SK-N-SH (cell line): Measurements from ENCODE around the gene PACSIN1. TPM values are rescaled to one million over a fixed set of nuclear protein-coding genes. Genes with fewer than 3 reads are reported as not detected.

Experiments
- CTCF ChIA-PET: fragments of 300-600, 350-600 bp; formaldehyde crosslinking; extraction: SDS; loops from one replicate; lab custom pipeline; 2021; lab: Yijun Ruan, JAX
- POLR2A ChIA-PET: fragments of 350-600 bp; sonication (Branson Sonifier 250); formaldehyde crosslinking; extraction: SDS; loops from one replicate; lab custom pipeline; 2020; ENCODE audit warnings: antibody characterized with exemption, inconsistent platforms; lab: Yijun Ruan, JAX
- DNase-seq: peaks from one replicate; pipeline ENCODE4 v3.0.0; 2012
- H2AFZ ChIP-seq: fragments of 200-600 bp; sonication (generic); 2 replicates; pipeline ENCODE4 v1.8.1; 2016; ENCODE audit warnings: antibody characterized with exemption, mild to moderate bottlenecking, low read depth
- H3F3A ChIP-seq: fragments of 200-600 bp; sonication (generic); replicated peaks from 2 replicates; pipeline ENCODE3; 2016; ENCODE audit warnings: antibody characterized with exemption, mild to moderate bottlenecking; ENCODE audit not compliant: insufficient read depth
- H3K27ac ChIP-seq, 2 experiments: fragments of 200-500 bp in 1 of 2; fragments of 200-600 bp in 1 of 2; sonication (Bioruptor generic) in 1 of 2; sonication (generic), shearing (Covaris generic) in 1 of 2; 2 replicates each; pipeline versions ENCODE4 v1.5.1 to v1.6.1; 2014 to 2016; ENCODE audit warnings: low read depth in 2 of 2, inconsistent platforms in 1 of 2, low read length in 1 of 2, mild to moderate bottlenecking in 1 of 2, mixed read lengths in 1 of 2
- H3K27me3 ChIP-seq: fragments of 200-600 bp; sonication (generic), shearing (Covaris generic); 2 replicates; pipeline ENCODE4 v1.6.1; 2016; ENCODE audit warnings: mixed run types; ENCODE audit not compliant: insufficient read depth
- H3K36me3 ChIP-seq, 2 experiments: fragments of 200-500 bp in 1 of 2; fragments of 200-600 bp in 1 of 2; sonication (Bioruptor generic) in 1 of 2; sonication (generic) in 1 of 2; replicated peaks in 1 of 2; 2 replicates each; pipeline versions ENCODE3 to v1.5.1; 2014 to 2016; ENCODE audit warnings: low read length in 1 of 2, mild to moderate bottlenecking in 1 of 2; ENCODE audit not compliant: insufficient read depth in 2 of 2, control insufficient read depth in 1 of 2
- H3K4me1 ChIP-seq, 2 experiments: fragments of 200-500 bp in 1 of 2; fragments of 200-600 bp in 1 of 2; sonication (Bioruptor generic) in 1 of 2; sonication (generic), shearing (Covaris generic) in 1 of 2; 2 replicates each; pipeline versions ENCODE4 v1.5.1 to v1.6.1; 2014 to 2016; ENCODE audit warnings: low read depth in 1 of 2, low read length in 1 of 2, mixed run types in 1 of 2; ENCODE audit not compliant: insufficient read depth in 2 of 2, control insufficient read depth in 1 of 2
- H3K4me2 ChIP-seq: fragments of 200-600 bp; sonication (generic), shearing (Covaris generic); 2 replicates; pipeline ENCODE4 v1.6.1; 2017; ENCODE audit warnings: mixed run types
- H3K4me3 ChIP-seq, 2 experiments: fragments of 200-500 bp in 1 of 2; fragments of 200-600 bp in 1 of 2; sonication (Bioruptor generic) in 1 of 2; sonication (generic), shearing (Covaris generic) in 1 of 2; 2 replicates each; pipeline versions ENCODE4 v1.5.1 to v1.8.1; 2014 to 2016; ENCODE audit warnings: low read depth in 2 of 2, inconsistent platforms in 1 of 2, low read length in 1 of 2, mild to moderate bottlenecking in 1 of 2, mixed read lengths in 1 of 2, moderate library complexity in 1 of 2
- H3K79me2 ChIP-seq: fragments of 200-600 bp; sonication (generic); 2 replicates; pipeline ENCODE4 v1.8.1; 2017; ENCODE audit warnings: mild to moderate bottlenecking; ENCODE audit not compliant: insufficient read depth
- H3K9ac ChIP-seq: fragments of 200-600 bp; sonication (generic); 2 replicates; pipeline ENCODE4 v1.6.1; 2017; ENCODE audit warnings: mixed run types
- H3K9me2 ChIP-seq: fragments of 200-600 bp; sonication (generic); 2 replicates; pipeline ENCODE4 v1.6.1; 2017; ENCODE audit warnings: mixed run types
- H3K9me3 ChIP-seq: fragments of 200-600 bp; sonication (generic); 2 replicates; pipeline ENCODE4 v1.6.1; 2017; ENCODE audit warnings: mixed run types, mild to moderate bottlenecking, moderate library complexity
- H4K20me1 ChIP-seq: fragments of 200-600 bp; sonication (generic); 2 replicates; pipeline ENCODE4 v1.6.1; 2017; ENCODE audit warnings: mild to moderate bottlenecking, mixed run types; ENCODE audit not compliant: insufficient read depth
- CHD2 ChIP-seq: fragments of 150-350 bp; IDR thresholded peaks from 2 replicates; pipeline ENCODE4 v1.6.1; 2018; ENCODE audit warnings: low read length; ENCODE audit not compliant: partially characterized antibody
- CTCF ChIP-seq: fragments of 200-600 bp; sonication (generic); IDR thresholded peaks from 2 replicates; pipeline ENCODE4 v1.6.1; 2017; ENCODE audit warnings: antibody characterized with exemption, mild to moderate bottlenecking, moderate library complexity
- ELF1 ChIP-seq: IDR thresholded peaks from 2 replicates; pipeline ENCODE4 v1.4.0; 2012
- FOSL2 ChIP-seq: IDR thresholded peaks from 2 replicates; pipeline ENCODE4 v1.4.0; 2012; ENCODE audit warnings: low read depth, mild to moderate bottlenecking, moderate library complexity, borderline replicate concordance
- FOXJ3 ChIP-seq: sonication (generic); formaldehyde crosslinking; IDR thresholded peaks from 2 replicates; pipeline ENCODE4 v1.5.1; 2020; ENCODE audit warnings: mild to moderate bottlenecking, missing genetic modification reagents
- GABPA ChIP-seq: IDR thresholded peaks from 2 replicates; pipeline ENCODE4 v1.4.0; 2012; ENCODE audit warnings: low read depth, mild to moderate bottlenecking
- IRF3 ChIP-seq: fragments of 150-350 bp; IDR thresholded peaks from 2 replicates; pipeline ENCODE4 v1.6.1; 2016; ENCODE audit warnings: mild to moderate bottlenecking, low read depth, low read length
- MAX ChIP-seq: IDR thresholded peaks from 2 replicates; pipeline ENCODE4 v1.4.0; 2012; ENCODE audit warnings: low read depth
- NFIC ChIP-seq: IDR thresholded peaks from 2 replicates; pipeline ENCODE4 v1.4.0; 2012; ENCODE audit warnings: borderline replicate concordance
- PBX3 ChIP-seq: IDR thresholded peaks from 2 replicates; pipeline ENCODE4; 2012
- POLR2AphosphoS5 ChIP-seq: IDR thresholded peaks from 2 replicates; pipeline ENCODE4 v1.6.1; 2012; ENCODE audit warnings: low read depth, low read length
- RAD21 ChIP-seq: IDR thresholded peaks from 2 replicates; pipeline ENCODE4 v1.6.1; 2012; ENCODE audit warnings: mild to moderate bottlenecking, low read length
- RFX5 ChIP-seq: IDR thresholded peaks from 2 replicates; pipeline ENCODE4 v1.6.1; 2012; ENCODE audit warnings: mild to moderate bottlenecking, improper control_type of control experiment, low read length
- SIN3A ChIP-seq: IDR thresholded peaks from 2 replicates; pipeline ENCODE4 v1.6.1; 2012; ENCODE audit warnings: low read depth, mild to moderate bottlenecking, low read length, moderate library complexity, borderline replicate concordance
- SMC3 ChIP-seq: IDR thresholded peaks from 2 replicates; pipeline ENCODE4 v1.6.1; 2012; ENCODE audit warnings: low read depth, low read length, improper control_type of control experiment
- TAF1 ChIP-seq: IDR thresholded peaks from 2 replicates; pipeline ENCODE4 v1.6.1; 2012; ENCODE audit warnings: low read depth, mild to moderate bottlenecking, low read length, moderate library complexity, borderline replicate concordance
- TCF12 ChIP-seq: IDR thresholded peaks from 2 replicates; pipeline ENCODE4 v1.4.0; 2012
- TEAD4 ChIP-seq: IDR thresholded peaks from 2 replicates; pipeline ENCODE4 v1.4.0; 2012; ENCODE audit warnings: mild to moderate bottlenecking, borderline replicate concordance; ENCODE audit not compliant: insufficient read depth
- USF2 ChIP-seq: fragments of 150-350 bp; IDR thresholded peaks from 2 replicates; pipeline ENCODE4 v1.6.1; 2017; ENCODE audit warnings: antibody characterized with exemption, low read length, low read depth, borderline replicate concordance
- YY1 ChIP-seq: IDR thresholded peaks from 2 replicates; pipeline ENCODE4 v1.4.0; 2012; ENCODE audit warnings: low read depth, mild to moderate bottlenecking
- whole genome bisulfite sequencing: methylation state at CpG from one replicate; pipeline ENCODE4 v1.1.6; 2017; ENCODE audit warnings: low lambda C conversion rate; 5-methylcytosine and 5-hydroxymethylcytosine counted together
- polyA plus RNA-seq, 3 experiments: library from polyadenylated mRNA; depleted of rRNA; stranded (reverse); fragments of >200 nt; gene quantifications; 2 replicates each; pipeline ENCODE4 v1.2.3, GENCODE V29; 2012

PACSIN1 gene
- polyA plus RNA-seq, 1 of the 3 experiments (the other 2 are of a cell fraction) = 0.05 TPM

GRCh38 chr6:34511915-34512737, 46.2 kb downstream of the PACSIN1 start:
- ChIA-PET POLR2A (interaction anchor here (0.6 kb wide), 1 partner anchor 229 kb away, joined by 4 read pairs; no protein-coding TSS in a partner anchor), CTCF (no interaction called here)
- Histone ChIP-seq H3K27ac (no peak overlapping the region), H3K79me2 (no peaks in the 10 kb centered on the region), H3K4me1 (peaks cover 0 to 10% of the 10 kb centered on the region in 2 experiments; a peak in 1 of 4 replicates), H3K9me3 (no peaks in the 10 kb centered on the region), H3K9ac (no peak overlapping the region), H4K20me1 (no peaks in the 10 kb centered on the region), H3F3A (no peaks in the 10 kb centered on the region), H3K4me3 (no peak overlapping the region), H2AFZ (no peak overlapping the region), H3K4me2 (no peak overlapping the region), H3K27me3 (no peaks in the 10 kb centered on the region; the same call in 1 of the 2 replicates), H3K9me2 (no peaks in the 10 kb centered on the region), H3K36me3 (no peaks in the 10 kb centered on the region)
- TF ChIP-seq GABPA (no peak), USF2 (no peak), IRF3 (no peak), RAD21 (no peak), SIN3A (no peak), FOXJ3 (no peak), CHD2 (no peak), TEAD4 (no peak), TAF1 (no peak), CTCF (no peak), FOSL2 (no peak), ELF1 (no peak), POLR2AphosphoS5 (no peak), NFIC (no peak), RFX5 (no peak), YY1 (no peak), TCF12 (no peak), PBX3 (no peak), MAX (no peak), SMC3 (no peak)
- 71% methylated on average over 8 of the region's 12 CpGs for WGBS
- DNase-seq = no peak
